A673 (cell line): ENCODE results near the gene AOPEP. TPM values are rescaled to one million over a fixed set of nuclear protein-coding genes. Genes with fewer than 3 reads are reported as not detected.

Experiments
- BruUV-seq: library from RNA; stranded (reverse); fragments of 400-500 nt; replicated peaks from 2 replicates; lab custom pipeline; 2021; lab: Mats Ljungman, UMichigan
- CTCF ChIA-PET: fragments of 300-600 bp; sonication (Branson Sonifier 250); formaldehyde crosslinking; loops from one replicate; lab custom pipeline; 2022; ENCODE audit warnings: antibody characterized with exemption; lab: Charles Lee
- POLR2A ChIA-PET: fragments of 300-600 bp; sonication (Branson Sonifier 250); formaldehyde crosslinking; loops from one replicate; lab custom pipeline; 2022; ENCODE audit warnings: antibody characterized with exemption; ENCODE audit not compliant: low non-redundant PET; lab: Charles Lee
- DNase-seq: peaks from one replicate; pipeline ENCODE4 v3.0.0-alpha.2; 2015; ENCODE audit warnings: low spot score
- H3K27ac ChIP-seq: fragments of 200-600 bp; sonication (generic); 2 replicates; pipeline ENCODE4 v1.5.1; 2016; ENCODE audit warnings: mixed run types, low read depth, mild to moderate bottlenecking, mixed read lengths, antibody characterized with exemption, low read length; ENCODE audit not compliant: poor library complexity, severe bottlenecking
- H3K27me3 ChIP-seq: fragments of 200-600 bp; sonication (generic); replicated peaks from 2 replicates; pipeline ENCODE4 v1.6.1; 2017; ENCODE audit warnings: mixed run types, low read depth, mild to moderate bottlenecking, mixed read lengths, antibody characterized with exemption, low read length; ENCODE audit not compliant: insufficient read depth, poor library complexity
- H3K36me3 ChIP-seq: fragments of 200-600 bp; sonication (generic); 2 replicates; pipeline ENCODE4 v1.6.1; 2016; ENCODE audit warnings: mixed run types, mild to moderate bottlenecking, mixed read lengths, antibody characterized with exemption, low read length; ENCODE audit not compliant: insufficient read depth, poor library complexity, severe bottlenecking
- H3K4me1 ChIP-seq: fragments of 200-600 bp; sonication (generic); 2 replicates; pipeline ENCODE4 v1.6.1; 2017; ENCODE audit warnings: mixed run types, mild to moderate bottlenecking, mixed read lengths, antibody characterized with exemption, low read length; ENCODE audit not compliant: insufficient read depth, poor library complexity, severe bottlenecking
- H3K4me3 ChIP-seq: fragments of 200-600 bp; sonication (generic); 2 replicates; pipeline ENCODE4 v1.5.1; 2016; ENCODE audit warnings: low read depth, mixed run types, mild to moderate bottlenecking, mixed read lengths, low read length; ENCODE audit not compliant: poor library complexity, severe bottlenecking
- H3K9me3 ChIP-seq: fragments of 200-600 bp; sonication (generic); 2 replicates; pipeline ENCODE4 v1.6.1; 2016; ENCODE audit warnings: mixed run types, low read depth, mild to moderate bottlenecking, mixed read lengths, antibody characterized with exemption, low read length; ENCODE audit not compliant: poor library complexity, severe bottlenecking
- CTCF ChIP-seq: fragments of 300-800, 200-600 bp; sonication (generic); conservative IDR thresholded peaks from 2 replicates; pipeline ENCODE4 v1.5.1; 2017; ENCODE audit warnings: low read depth, mild to moderate bottlenecking, antibody characterized with exemption, low read length, moderate library complexity, mixed read lengths
- EZH2 ChIP-seq: fragments of 200-600 bp; sonication (generic); IDR thresholded peaks from 2 replicates; pipeline ENCODE4 v1.6.1; 2017; ENCODE audit warnings: borderline replicate concordance, low read depth, mild to moderate bottlenecking, mixed read lengths, antibody characterized with exemption, low read length; ENCODE audit not compliant: poor library complexity, severe bottlenecking
- intact Hi-C: fragments of 100-400 bp; cut with micrococcal nuclease; formaldehyde crosslinking; loops from one replicate; pipeline ENCODE4 v1.10.0; 2022; ENCODE audit not compliant: unreplicated experiment
- total RNA-seq: library from RNA; stranded (reverse); gene quantifications from 2 replicates; pipeline ENCODE4 v1.2.3, GENCODE V29; 2021

The AOPEP gene
- total RNA-seq, 1 experiment from 2014 or later: 17.5 TPM

GRCh38 chr9:94922098-94922607 lies 195.7 kb downstream of the AOPEP start:
- POLR2A ChIA-PET: no interaction called here
- no peak for TF ChIP-seq CTCF
- no peak for TF ChIP-seq EZH2
- no peaks in the 10 kb centered on the region for H3K9me3 ChIP-seq
- H3K4me1 ChIP-seq: peaks cover 20% of the 10 kb centered on the region
- peak overlapping the region; percentile 44 for H3K27ac ChIP-seq
- H3K36me3 ChIP-seq: no peaks in the 10 kb centered on the region
- BruUV-seq: no TSS peak
- CTCF ChIA-PET: no interaction called here
- H3K4me3 ChIP-seq: no peak overlapping the region
- intact Hi-C loops: no loop called here
- no peaks in the 10 kb centered on the region for H3K27me3 ChIP-seq
- DNase-seq: peak; percentile 19

GRCh38 chr9:94922691-94923107 lies 196.2 kb downstream of the AOPEP start:
- no peak overlapping the region for H3K4me3 ChIP-seq
- no peaks in the 10 kb centered on the region for H3K27me3 ChIP-seq
- no peak for DNase-seq
- BruUV-seq: no TSS peak
- peak overlapping the region; percentile 44 for H3K27ac ChIP-seq
- no peaks in the 10 kb centered on the region for H3K36me3 ChIP-seq
- ChIA-PET CTCF (no interaction called here), POLR2A (no interaction called here)
- intact Hi-C loops: no loop called here
- H3K4me1 ChIP-seq: peaks cover 20% of the 10 kb centered on the region
- TF ChIP-seq EZH2 (no peak), CTCF (no peak)
- H3K9me3 ChIP-seq: no peaks in the 10 kb centered on the region

GRCh38 chr9:94923326-94924089 lies 197.0 kb downstream of the AOPEP start:
- POLR2A ChIA-PET: no interaction called here
- intact Hi-C loops: no loop called here
- no peak overlapping the region for H3K4me3 ChIP-seq
- CTCF ChIA-PET: no interaction called here
- no peak overlapping the region for H3K27ac ChIP-seq
- H3K27me3 ChIP-seq: no peaks in the 10 kb centered on the region
- TF ChIP-seq CTCF (no peak), EZH2 (no peak)
- DNase-seq: no peak
- no peaks in the 10 kb centered on the region for H3K9me3 ChIP-seq
- no TSS peak for BruUV-seq
- H3K4me1 ChIP-seq: peaks cover 20% of the 10 kb centered on the region
- no peaks in the 10 kb centered on the region for H3K36me3 ChIP-seq
